HG02798 (cell line): ENCODE measurements around the gene OMD.

Source experiments
- ATAC-seq: cut with Tn5 transposase; IDR thresholded peaks from one replicate; pipeline ENCODE4 v1.9.1; 2021; ENCODE audit warnings: mild to moderate bottlenecking; ENCODE audit not compliant: unreplicated experiment, poor library complexity

Gene OMD

GRCh38 chr9:92424340-92424739, at the start of gene OMD:
Gene OMD, minus strand, starts transcription at chr9:92424471. Its CDS starts 6,913 bp downstream, at chr9:92417558.
- ATAC-seq, result no peak

GRCh38 chr9:92468206-92468605, 43.9 kb upstream of the OMD start:
- no peak for ATAC-seq

GRCh38 chr9:92467511-92467910, 43.2 kb upstream of the OMD start:
- ATAC-seq, result no peak

GRCh38 chr9:92467041-92467440, 42.8 kb upstream of the OMD start:
- no peak for ATAC-seq

GRCh38 chr9:92463984-92464383, 39.7 kb upstream of the OMD start:
- no peak for ATAC-seq

- no peak for ATAC-seq
Measured at GRCh38 chr9:92463387-92463786, 39.1 kb upstream of the OMD start.

- no peak for ATAC-seq
Measured at GRCh38 chr9:92457576-92457975, 33.3 kb upstream of the OMD start.

- ATAC-seq, result no peak
Measured at GRCh38 chr9:92455217-92455616, 30.9 kb upstream of the OMD start.

- ATAC-seq, result no peak
Measured at GRCh38 chr9:92446536-92446935, 22.3 kb upstream of the OMD start.

GRCh38 chr9:92444841-92445240, 20.6 kb upstream of the OMD start:
- no peak for ATAC-seq

- ATAC-seq, result no peak
Measured at GRCh38 chr9:92440751-92441046, 16.4 kb upstream of the OMD start.

GRCh38 chr9:92439921-92440750, 15.9 kb upstream of the OMD start:
- ATAC-seq, result no peak

- no peak for ATAC-seq
Measured at GRCh38 chr9:92438900-92439526, 14.7 kb upstream of the OMD start.

GRCh38 chr9:92435263-92435662, 11.0 kb upstream of the OMD start:
- no peak for ATAC-seq

- ATAC-seq, result no peak
Measured at GRCh38 chr9:92432972-92433548, 8.8 kb upstream of the OMD start.

GRCh38 chr9:92432350-92432749, 8.1 kb upstream of the OMD start:
- ATAC-seq, result no peak

GRCh38 chr9:92429836-92430235, 5.6 kb upstream of the OMD start:
- no peak for ATAC-seq

- no peak for ATAC-seq
Measured at GRCh38 chr9:92426501-92427145, 2.4 kb upstream of the OMD start.

- no peak for ATAC-seq
Measured at GRCh38 chr9:92425474-92425873, 1.2 kb upstream of the OMD start.

GRCh38 chr9:92423612-92424011, 659 bp downstream of the OMD start:
- no peak for ATAC-seq

- no peak for ATAC-seq
Measured at GRCh38 chr9:92422611-92423338, 1.5 kb downstream of the OMD start.
